ENCODE data around the gene HS3ST1.

HS3ST1 gene

DNA sequence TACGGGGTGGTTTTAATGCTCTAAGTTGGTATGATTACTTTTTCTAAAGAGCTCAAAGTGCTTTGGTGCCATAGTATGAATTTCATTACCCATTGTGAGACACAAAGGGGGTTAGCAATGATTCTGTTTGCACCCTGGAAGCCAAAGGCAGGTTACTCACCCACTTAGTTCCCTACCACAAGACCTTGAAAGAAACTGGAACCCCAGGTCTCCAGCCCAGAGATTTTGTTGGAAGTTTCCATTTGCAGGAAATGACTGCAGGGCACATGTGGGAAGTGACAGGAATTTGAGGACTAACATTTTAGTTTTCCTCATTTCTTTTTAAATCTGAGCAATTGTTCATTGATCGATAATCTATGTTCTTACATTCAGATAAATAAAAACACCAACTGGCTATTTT lies 1.8 kb upstream of the HS3ST1 start:
- DNase-seq: no peak

DNA sequence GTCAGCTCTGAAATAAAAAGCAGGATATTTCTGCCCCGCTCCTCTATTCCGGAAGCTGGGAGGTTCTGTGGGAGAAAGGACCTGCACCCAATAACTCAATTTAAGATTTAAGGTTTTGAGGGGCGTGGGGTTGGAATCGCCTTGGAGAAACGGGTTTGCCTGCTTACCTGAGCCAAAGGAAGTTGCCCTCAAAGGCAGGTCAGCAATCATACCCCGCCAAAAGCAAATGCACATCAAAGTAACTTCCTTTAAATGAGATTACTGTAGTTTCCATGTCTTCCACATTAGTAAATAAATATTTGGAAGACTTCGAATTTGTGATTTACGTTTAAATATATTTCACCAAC lies 978 bp upstream of the HS3ST1 start:
- DNase-seq: no peak

DNA sequence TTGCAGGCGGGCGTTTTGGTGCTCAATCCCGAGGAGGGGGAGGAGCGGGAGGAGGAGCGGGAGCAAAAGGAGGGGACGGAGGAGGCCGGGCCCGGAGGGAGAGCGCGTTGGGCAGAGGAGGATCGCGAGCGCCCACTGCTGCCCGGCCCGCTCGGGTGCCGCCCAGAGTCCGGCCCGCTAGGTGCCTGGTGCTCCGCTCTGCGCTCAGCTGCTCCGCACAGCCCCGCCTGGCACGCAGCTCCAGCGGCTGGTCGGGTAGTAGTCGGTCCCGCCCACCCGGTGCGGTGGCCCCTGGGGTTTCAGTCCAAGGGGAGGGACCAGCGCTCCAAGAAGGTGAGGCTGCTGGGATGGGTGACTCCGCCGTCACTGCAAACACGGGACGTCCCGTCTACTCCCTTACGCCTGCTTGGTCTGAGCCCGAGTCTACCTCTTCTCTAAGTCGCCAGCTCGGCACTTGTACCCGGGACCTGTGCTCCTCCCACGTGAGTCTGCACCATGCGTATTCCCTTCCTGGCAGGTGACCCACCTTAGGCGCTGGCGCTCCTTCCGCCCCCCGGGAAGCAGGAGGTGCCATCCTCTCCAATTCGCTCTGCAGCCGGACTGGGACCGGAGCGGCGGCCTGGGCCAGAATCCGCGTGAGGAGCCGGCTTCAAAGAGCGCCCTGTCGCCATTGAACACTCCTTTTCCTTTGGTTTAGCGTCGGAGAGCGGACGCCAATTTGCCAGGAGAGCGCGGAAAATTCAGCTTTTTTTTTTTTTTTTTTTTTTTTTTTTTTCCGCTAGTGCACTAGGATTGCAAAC lies 405 bp upstream of the HS3ST1 start:
- DNase-seq: peak; percentile 48

DNA sequence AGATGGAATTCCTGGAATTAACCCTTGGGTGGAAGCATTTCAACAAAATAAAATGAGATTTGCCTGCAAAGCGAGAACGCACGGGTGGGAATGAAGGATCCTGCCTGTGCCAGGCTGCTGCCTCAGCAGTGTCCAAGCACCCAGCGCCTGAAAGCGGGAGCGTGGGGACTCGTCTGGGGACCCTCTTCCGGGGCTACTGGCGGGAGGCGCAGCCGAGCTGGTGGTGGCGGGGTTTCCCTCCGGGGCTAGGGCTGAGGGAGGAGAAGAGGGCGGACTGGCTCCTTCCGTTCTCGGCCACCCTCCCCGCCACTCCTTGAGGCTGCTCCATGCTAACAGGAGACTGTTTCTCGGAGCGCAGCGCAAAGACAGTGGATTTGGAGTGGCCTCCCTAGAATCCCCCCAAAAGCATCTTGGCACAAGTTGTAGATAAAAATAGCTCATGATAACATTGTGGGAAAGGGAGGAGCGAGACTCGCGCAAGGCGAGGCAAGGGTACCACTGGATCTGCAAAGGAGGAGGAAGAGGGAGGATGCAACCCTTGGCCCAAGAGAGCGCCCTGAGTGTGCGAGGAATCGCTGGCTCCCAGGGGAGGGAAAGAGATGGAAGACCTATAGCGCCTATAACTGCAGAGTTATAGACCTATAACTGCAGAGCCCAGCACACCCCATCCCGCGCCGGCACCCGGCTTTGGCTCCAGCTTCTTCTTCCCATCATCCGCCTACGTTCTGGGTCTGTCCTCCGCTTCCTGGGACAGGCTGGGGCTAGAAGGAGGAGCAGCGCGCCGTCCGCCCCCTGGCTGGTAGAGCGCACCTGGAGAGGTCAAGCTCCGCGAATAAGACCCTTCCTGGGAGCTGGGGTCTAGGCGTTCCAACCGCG lies 1.3 kb downstream of the HS3ST1 start:
- no peak for DNase-seq

DNA sequence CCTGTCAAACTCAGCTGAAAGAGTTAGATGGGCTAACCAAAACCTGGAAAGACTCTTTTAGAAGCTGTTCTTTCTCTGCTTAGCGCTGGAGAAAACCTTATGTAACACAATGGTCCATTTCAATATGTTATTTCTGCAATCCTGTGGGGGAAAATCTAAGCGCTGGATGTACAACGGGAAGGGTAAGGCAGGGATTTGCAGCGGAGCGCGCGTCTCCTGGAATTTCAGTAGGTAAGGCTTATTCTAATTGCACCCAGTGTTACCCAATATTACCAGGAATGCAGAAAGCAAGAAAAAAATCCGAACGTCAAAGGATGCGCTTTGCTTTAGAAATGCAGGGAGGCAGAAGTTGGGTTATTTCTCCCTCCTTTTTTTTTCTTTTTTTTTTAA lies 2.0 kb downstream of the HS3ST1 start:
- no peak for DNase-seq

DNA sequence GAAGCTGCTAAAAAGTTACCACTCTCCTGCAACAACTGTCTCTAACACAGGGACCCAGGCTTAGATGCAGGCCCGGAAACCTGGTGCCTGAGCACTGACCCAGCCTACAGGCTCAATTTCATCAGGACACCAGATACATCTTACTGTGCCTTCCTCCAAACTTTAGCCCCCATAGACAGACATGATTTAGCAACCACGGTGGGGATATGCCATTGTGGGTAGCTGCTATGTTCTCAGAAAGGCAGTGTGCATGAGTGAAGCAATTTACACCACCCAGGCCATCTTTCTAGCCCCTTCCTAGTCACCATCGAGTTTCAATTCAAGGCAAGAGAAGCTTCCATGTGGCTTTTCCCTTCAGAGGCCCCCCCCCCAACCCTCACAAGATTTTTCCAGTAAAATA lies 2.7 kb downstream of the HS3ST1 start:
- no peak for DNase-seq

DNA sequence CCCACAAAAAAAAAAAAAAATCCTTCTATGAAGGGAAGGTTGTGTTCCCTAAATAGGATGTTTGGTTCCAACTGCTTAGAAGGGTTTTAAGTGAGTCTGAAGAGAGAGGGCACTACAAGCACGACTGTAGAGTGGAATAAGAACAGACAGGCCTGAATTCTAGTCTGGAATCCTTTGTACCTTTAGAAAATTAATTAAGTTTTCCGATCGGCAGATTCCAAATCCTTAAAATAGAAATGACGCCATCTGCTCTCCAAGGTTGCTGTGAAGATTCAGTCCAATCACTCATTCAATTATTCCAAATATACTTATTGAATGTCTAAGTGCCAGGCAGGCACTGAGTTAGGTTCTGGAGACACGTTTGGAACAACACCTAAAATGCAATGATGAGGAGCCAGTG lies 3.8 kb downstream of the HS3ST1 start:
- no peak for DNase-seq

DNA sequence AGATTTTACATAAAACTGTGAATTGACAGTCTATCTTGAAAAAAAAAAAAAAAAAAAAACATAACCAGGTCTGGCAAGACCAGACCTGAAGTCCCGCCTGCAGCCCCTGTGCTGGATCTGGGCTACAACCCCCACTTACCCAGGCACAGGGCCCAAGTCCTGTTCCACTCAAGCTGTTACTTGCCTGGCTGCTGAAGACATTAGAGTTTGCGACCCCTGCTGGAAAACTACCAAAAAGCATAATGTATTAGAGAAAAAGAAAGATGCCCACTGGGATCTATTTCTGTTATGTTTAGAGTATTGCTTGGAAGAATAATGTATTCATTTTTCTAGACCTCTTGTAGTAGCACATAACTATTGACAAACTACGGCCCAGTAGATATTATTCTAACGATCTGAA lies 4.7 kb downstream of the HS3ST1 start:
- no peak for DNase-seq

DNA sequence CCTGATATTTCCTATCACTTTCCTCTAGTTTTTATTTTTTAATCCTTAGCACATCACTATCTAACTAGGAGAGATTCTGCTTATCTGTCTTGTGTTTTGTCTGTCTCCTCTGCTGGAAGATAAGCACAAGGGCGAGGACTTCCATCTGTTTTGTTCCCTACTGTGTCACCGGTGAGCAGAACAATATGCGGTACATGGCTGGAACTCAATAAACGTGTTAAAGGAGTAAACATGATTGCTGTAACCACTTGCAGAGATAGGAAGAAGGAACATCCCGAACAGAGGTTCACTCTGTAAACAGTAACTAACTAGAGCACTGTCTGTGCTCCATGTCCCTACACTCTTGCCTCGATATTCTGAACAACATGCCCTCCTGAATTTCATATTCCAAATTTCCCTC lies 5.2 kb downstream of the HS3ST1 start:
- no peak for DNase-seq

DNA sequence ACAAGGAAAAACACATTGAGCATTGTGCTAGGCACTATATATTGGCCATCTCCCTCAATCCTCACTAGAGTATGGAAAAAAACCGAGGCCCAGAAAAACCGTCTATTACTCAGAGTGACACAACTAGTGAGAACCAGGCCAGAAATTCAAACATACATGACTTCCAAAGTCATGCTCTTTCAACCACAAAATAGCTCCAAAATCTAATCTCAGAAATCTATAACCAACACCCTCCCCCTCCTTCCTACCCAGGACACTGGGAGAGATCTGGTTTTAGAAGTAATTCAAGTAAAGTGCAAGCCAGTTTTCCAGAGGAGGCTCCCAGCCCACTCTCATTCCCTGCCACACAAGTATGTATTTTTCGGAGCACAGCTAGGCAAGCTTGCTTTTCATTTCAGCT lies 7.6 kb downstream of the HS3ST1 start:
- no peak for DNase-seq

DNA sequence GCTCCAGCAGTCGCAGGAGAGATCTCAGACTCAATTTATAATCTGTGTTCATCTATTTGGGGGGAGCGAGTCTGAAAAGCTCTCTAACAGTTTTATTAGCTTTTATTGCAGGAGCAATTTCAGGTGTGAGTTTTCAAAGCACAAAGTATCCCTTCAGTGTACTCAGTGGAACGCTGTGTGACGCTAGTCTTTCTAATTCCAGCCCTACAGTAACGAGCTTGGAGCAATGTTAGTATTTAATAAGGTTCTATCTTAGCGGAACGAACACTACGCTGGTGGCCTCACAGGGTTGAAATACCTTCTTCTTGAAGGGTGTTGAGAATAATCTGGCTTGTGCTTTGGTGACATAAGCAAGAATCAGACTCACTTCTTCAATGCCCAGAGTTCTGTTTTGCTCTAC lies 8.4 kb downstream of the HS3ST1 start:
- no peak for DNase-seq

DNA sequence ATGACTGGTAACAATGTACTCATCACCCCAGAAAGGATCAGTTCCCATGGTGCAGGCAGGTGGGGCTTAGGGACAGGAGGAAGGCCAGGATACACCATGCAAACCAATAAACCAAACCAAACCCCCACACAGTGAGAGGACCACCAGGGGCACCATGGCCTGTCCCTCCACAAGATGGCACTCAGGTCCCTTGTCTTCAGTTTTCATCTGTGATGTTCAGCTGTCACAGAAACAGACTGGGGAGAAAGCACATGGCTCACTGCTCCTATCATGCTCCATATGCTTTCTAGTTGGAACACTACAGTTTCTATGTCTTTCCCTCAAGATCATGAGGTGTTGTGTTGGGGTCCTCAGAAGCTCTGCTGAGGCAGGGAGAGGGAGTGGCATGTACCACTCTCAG lies 10.1 kb downstream of the HS3ST1 start:
- no peak for DNase-seq

DNA sequence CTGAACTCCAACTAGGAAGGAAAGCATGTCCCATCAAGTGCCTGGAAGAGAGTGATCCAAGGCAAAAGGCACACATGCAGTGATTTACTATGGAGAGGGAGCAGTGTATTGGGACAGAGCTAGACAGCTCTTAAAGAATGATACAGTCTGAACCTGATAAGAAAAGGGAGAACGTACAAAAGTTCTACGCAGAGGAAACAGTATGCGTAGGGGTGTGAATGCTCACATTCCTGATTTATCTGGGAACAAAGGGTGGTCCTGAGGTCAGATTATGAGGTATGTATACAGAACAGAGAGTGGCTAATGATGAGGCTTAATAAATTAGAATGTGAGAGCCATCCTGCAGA lies 12.0 kb downstream of the HS3ST1 start:
- DNase-seq: no peak

DNA sequence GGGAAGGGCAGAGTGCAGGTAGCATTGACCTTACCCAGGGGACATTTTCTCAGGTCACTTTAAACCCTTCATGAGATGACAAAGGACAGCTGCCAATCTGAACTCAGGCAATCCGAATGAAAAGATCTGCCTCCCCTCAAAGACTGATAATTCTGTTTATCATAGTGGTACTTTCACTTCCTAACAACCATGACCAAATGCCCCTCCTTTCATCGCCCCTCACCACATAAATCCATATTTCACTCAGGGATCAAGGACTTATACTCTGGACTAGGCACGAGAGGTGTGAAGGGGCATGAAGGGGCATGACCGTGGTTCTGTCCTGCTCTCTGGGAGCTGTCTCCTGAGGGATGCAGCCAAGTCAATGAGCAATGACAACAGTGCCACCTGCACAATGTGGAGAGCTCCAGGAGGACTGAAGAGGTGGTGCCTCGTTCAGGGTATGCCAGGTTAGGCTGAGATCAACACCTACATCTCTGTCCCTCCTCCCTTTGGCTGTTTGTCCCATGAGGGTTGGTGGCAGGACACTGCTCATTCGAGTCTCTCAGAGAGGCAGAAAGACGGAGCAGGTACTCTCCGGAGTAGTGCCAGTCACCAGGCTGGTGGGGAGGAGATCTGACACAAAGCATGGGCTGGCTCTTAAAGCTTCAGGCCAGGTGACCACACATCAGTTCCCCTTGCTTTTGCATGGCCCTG lies 12.5 kb downstream of the HS3ST1 start:
- no peak for DNase-seq

DNA sequence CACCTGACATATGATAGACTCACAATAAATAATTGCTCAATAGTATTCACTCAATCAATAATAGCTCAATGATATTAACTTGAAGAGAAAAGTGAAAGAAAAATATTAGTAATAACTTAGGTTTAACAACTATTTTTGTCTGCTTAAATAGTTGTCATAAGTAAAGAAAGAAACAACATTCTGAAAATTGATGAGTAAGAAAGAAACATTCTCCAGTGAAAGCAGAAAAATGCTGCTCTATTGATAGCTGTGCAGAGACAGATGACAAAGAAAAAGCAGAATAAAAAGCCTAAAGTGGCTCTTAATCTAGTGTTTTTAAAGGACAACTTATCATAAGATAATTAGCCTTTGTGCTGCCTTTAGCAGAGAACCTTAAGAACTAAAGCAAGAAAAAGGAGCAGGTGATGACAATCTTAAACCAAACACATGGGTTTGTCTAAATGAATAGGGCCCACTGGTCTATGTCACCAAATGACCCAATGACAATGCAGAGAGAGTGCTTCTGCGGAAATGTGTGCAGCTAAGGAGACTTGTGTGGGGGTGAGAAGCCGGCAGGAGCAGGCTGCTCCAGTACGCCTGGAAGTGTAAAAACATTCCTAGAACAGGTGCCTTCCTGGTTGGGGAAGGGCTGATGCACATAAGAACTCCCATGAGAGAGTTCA lies 13.2 kb downstream of the HS3ST1 start:
- no peak for DNase-seq

DNA sequence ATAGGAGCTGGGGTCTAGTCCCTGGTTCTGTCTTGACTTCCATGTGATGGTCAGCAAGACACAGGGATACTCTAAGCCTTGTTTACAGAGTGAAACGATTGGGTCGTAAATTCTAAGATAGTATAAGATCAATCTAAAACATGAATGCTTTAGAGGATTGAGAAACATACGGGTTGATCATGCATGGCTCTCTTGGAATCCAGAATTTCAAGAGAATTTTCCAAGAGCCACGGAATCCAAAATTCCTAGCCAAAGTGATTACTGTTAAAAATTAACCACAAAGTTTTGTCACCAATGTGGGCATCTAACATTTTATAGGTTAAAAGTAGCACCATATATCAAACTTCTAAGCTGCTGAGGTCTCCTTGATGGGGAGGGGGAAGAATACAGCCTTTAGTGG lies 16.5 kb downstream of the HS3ST1 start:
- DNase-seq: no peak

DNA sequence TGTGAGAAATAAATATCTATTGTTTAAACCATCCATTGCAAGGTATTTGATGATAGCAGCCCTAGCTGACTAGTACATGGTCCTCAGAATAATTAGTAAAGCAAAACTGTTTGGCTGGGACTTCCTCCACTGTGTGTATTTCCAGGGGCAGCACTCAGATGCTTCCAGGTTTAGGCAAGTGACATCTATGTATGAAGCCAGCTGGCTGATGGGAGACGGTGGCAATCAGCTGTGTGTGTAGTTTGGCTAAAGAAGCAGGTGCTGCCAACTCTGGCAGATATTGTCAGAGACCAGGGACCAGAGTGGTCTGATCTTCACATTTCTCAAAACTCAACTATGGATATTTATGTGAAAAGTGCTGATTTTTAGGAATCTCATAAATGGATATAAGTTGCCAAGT lies 19.1 kb downstream of the HS3ST1 start:
- no peak for DNase-seq

DNA sequence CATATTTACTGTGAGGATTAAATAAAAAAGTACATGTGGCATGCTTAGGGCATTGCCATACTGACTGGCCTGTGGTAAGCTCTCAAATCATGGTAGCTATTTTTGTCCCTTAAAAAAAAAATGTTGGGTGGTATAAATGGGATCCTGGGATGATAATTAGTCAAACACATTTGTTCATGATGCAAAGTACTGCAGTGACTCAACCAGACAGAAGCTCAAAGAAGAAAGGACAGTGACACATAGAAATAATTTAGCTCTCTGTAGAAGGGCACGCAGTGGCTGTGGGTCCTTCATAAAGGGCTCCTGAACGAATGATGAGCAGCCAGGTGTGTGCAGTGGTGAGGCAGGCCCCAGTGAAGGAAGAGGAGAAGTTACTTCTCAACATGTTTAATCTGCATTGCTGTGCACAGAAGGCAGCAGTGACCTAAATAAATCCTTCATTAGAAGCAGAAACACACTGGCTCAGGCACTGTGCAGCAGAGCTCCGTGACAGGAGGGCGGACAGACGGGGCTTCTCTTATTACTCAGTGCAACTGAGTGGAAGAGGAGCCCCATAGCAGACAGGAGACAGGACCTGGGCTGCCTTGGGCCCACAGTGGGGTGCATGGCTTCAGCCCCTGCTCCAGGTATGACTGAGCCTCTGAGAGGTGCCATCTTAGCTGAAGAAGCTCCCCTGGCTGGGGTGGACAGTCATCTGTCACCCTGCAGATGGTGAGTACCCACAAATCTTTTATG lies 20.3 kb downstream of the HS3ST1 start:
- DNase-seq: no peak

DNA sequence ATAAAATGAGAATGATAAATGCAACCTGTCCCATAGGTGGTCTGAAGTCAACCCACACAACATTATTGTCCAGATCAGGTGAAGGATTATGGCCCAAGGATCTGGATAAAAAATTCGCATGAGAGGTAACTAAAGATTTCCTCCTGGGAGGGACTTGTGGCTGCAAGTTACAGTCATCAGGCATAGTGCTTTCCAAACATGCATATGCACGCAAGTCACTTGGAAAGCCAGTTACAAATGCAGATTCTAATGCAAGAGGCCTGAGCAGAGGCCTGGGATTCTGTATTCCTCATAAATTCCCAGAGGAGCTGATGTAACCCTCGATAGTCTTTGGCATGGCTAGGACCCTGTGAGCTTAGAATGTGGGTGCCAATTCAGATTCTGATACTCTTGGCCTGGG lies 21.1 kb downstream of the HS3ST1 start:
- DNase-seq: no peak

DNA sequence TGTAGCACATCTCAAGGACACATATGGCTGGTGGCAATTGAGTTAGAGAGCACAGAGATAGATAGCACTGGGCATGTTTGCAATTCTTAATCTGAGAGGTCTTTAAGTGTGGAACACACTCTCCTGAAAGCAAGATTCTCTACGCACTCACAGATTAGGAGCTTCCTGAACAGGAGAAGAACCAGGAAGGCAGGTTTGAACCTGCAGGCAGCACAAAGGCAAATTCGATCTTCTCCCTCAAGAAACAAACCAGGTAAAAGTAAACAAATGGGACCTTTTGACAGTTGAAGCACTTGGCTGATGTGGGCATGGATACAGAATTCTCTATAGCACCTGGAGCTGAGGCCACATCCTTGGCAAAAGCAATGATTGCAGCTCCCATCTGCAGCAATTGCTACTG lies 24.3 kb downstream of the HS3ST1 start:
- no peak for DNase-seq

DNA sequence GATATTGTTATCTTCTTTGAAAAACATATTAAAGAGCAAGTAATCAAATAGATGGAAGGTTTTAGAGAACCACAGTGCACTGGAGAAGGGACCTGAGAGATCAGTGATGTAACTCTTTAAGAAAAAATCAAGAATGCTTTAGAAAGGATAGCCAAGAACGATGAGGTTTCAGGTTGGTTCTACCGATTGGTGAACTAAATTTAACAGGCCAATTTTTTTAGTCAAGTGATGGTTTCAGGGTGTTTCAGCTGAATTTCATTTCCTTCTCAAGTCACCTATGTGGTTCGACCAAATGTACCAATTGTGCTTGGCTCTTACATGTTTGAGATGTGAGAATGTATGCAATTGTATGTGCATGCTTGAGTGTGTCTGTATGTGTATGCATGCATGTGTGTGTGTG lies 26.5 kb downstream of the HS3ST1 start:
- DNase-seq: no peak

DNA sequence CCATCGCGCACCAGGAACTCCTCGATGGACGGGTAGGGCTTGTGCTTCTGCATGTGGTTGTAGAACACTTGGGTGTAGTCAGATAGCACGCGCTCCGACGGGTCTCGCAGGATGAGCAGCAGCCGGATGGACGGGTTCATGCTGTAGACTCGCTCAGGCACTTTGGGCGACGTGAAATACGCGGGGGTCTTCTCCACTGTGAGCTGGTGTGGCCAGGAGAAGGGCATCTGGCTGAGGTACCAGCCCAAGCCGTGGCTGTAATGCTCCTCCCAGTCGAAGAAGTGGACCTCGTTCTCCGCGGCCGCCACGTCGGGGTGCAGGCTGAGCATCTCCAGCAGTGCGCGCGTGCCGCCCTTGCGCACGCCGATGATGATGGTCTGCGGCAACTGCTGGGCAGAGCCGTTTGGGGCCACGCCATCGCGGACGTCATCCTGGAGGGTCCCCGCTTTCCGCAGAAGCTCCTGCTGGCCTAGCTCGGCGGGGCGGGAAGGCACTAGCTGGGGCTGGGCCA lies 29.2 kb downstream of the HS3ST1 start:
- no peak for DNase-seq

Measured in stimulated activated CD4-positive, alpha-beta T cell treated with anti-CD3 and anti-CD28 coated beads, Interleukin-1b, Interleukin-23, amount 100 ng/mL, for 48 hours (primary cell).